Stimulated activated CD8-positive, alpha-beta memory T cell treated with anti-CD3 and anti-CD28 coated beads, Interleukin-15, amount 100 ng/mL, for 1 hour (primary cell): ENCODE results near the gene LRRC8E.

Experiments used
- DNase-seq: peaks from one replicate; pipeline ENCODE4 v3.0.0-alpha.2; 2020; ENCODE audit warnings: low read depth

Gene LRRC8E

DNA sequence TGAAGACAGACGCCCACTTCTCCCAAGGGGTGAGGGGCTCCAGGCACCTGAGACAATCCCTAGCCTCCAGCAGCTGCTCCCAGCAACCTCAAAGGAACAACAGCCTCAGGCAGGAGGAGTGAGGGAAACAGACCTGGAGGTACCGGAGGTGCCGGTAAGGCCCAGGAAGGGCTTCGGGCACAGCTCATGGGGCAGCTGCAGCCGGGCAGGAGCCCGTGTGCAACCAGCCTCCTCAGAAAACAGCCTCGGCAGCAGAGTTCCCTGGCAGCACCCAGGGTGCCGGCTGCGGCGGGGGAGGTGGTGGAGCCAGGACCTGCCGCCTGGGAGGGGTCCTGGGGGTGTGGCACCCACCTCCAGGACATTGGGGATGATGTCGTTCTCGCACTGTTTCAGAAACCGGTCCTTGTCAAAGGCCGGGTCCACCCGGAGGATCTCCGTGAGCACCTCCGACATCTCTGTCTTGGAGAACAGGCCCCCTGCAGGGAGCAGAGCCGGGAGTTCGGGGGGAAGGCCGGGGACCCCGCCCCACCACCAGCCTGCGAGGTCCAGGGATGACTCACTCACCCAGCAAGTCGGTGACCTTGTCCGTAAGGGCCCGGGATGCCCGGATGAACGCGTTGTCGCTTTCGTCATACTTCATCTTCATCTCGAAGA, 44.1 kb downstream of the LRRC8E start:
- DNase-seq: no peak

DNA sequence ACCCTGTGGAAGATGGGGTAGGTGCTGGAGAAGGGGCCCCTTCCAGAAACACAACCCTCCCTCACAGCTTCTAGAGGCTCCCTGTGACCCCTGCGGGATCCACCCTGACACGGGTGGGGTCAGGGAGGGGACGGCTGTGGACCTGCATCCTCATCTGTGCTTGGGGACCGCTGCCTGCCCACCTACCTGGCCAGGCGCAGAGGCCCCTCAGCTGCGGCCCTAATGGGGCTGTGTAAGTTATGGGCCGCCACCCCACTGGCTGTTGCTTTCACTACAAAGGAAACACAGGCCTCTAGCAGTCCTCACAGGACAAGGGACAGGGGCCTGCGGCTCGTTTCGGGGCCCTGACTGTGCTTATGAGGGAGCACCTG, 44.6 kb downstream of the LRRC8E start:
- no peak for DNase-seq

DNA sequence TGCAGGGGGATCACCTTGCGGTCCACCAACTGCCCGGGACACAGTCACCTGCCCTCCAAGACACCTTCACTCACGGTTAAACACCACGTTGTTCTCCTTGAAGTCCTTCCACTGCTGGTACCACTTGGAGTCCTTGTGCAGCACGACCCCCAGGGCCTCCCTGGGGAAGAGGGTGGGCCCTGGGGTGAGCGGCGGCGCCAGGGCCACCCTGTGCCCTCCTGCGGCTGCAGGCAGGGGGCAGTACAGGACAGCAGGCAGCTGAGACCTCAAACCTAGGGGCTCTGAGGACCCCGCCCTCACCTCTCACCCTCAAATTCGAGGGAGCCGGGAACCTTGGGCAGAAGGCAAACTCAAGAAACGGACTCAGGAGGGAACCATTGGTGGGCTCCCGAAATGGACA, 45.1 kb downstream of the LRRC8E start:
- DNase-seq: no peak

DNA sequence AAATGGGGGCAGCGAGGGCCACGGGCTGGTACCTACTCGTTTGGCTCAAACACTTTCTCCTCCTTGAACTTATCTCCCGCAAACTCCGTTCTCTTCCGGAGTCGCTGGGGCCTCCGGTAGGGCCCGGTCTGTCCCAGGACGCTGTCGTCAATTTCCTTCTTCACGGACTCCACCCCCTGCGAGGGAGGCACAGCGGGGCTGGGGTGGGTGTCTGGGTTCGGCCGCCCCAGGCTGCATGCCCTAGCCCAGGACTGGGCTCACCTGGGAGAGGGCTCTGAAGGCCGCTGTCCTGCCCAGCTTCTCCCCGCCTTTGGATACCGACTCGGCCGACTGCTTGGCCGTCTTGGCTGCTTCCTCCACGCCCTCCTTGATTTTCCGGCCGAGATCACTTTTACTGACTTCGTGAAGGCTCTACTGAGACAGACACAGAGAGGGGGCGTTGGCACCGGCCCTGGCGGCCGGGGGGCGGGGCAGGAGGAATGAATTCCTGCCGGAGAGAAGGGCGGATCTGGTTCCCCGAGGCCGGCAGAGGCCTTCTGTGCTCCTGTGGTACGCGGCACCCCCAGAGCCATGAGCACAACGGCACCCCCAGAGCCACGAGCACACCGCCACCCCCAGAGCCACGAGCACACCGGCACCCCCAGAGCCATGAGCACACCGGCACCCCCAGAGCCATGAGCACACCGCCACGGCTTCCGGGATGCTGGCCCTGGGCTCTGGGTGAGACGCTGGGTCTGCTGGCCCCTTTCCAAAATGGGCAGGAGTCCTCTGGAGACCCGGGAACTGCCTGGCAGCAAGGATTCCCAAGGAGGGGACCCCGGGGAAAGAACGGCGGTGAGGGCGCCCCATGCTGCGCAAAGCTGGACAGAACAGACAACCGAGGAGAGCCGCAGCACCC, 45.8 kb downstream of the LRRC8E start:
- DNase-seq: no peak

DNA sequence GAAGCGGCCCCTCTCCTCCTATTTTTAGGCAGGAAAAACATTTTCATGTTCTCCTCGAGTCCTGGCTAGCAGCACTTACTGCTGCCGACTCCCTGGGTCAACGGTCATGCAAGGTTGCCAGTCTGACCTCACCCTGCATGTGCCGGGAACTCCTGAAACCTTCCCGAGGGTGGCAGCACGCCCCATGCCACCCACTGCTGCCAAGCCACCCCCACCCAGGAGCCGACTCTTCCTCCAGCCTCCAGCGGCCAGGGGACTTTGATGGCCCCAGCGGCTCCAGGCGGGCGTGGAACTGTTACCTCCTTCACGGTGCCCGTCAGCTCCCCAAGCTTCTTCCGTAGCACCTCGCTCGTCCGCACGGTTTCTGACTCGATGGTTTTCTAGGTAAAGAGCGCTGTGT, 46.5 kb downstream of the LRRC8E start:
- DNase-seq: no peak

DNA sequence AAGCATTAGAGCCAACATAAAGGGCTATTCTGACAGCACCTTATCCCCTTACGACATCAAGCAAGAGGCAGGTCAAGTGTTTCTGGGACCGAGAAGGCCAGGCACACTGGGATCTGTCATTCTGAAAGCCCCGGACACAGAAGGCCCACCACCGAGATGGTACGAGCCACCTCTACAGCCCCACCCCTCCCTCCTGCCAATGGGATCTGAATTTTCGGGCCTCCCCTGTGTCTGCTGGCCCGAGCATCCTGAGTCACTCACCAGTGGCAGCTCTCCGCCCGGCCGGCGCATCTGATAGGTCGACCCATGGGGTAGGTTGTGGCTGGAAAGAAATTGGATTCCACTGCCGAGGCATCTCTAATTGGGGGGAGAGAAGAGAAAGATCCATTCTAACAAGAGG, 52.5 kb downstream of the LRRC8E start:
- no peak for DNase-seq

DNA sequence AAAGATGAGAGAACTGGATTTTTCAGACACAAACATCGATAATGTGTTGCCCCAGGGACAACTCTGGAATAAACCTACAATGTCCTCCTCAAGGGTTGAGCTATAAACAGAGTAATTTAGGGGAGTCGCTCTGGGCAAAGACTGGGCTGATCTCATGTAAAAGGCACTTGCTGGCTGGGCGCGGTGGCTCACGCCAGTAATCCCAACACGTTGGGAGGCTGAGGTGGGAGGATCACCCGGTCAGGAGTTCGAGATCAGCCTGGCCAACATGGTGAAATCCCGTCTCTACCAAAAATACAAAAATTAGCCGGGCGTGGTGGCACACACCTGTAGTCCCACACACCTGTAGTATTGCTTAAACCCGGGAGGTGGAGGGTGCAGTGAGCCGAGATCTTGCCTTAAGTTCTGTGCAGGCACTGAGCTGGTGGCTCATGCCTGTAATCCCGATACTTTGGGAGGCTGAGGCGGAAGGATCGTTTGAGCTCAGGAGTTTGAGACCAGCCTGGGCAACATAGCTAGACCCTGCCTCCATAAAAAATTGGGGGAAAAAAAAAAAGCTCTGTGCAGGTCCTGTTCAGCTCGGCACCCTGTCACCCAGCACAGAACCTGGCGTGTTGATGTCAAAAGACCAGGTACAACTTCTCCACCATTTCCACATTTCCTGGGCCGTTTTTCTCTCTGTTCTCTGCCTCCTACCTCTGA, 53.7 kb downstream of the LRRC8E start:
- no peak for DNase-seq

DNA sequence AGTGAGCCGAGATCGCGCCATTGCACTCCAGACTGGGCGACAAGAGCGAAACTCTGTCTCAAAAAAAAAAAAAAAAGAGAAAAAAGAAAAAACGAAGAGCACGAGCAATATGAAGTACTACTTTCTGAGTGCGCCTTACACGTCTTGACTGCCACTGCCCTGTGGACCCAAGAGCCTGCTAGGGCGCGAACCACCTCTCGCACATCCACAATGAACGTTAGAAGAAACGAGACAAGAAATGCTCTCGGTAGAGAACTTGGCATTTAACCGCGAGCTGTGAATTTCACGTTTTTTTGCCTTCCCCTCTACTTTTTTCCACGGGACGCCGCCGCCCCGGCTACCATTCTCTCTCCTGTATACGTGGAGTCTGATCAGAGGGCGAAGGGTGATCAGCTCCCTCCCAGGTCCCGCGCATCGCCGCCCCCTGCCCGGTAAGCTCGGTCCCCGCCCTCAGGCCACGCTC, 54.7 kb downstream of the LRRC8E start:
- DNase-seq: no peak

DNA sequence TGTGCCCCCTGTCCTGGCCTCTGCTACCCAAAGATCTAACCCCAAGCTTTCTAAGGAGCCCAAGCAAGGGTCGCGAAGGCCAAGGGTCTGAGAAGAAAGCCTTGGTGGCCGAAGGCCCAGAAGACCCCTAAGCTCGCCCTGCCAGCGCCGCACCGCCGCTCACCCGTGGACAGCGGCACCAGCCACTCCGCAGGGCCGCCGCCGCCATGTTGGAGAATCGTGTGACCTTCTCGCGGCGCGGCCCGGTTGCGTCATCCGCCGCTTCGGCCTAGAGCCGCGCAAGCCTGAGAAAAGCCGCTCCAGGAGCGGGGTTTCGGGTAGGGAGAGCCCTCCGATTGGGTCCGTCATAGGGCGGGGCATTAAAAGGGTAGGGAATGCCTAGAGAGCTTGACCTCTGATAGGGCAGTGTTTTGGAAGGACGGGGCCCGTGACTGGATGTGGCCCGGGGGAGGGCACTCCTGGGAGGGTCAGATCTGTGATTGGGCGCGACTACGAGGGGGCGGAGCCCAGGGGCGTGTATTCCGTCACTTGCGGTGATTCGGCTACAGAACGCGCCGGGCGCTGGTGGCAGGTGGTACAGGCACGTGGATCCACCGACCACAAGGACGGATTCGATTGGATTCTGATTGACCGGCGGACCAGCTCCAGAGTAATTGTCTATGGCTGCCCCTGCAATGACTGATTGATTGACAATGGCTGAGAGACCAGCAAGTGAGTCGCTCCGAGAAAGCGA, 55.3 kb downstream of the LRRC8E start, which contains the start of gene TIMM44:
TIMM44 (minus strand) TSS at position 223 of the 733 bp plus-strand sequence; CDS start at position 208, 15 bp downstream.
- DNase-seq: peak; percentile 96

DNA sequence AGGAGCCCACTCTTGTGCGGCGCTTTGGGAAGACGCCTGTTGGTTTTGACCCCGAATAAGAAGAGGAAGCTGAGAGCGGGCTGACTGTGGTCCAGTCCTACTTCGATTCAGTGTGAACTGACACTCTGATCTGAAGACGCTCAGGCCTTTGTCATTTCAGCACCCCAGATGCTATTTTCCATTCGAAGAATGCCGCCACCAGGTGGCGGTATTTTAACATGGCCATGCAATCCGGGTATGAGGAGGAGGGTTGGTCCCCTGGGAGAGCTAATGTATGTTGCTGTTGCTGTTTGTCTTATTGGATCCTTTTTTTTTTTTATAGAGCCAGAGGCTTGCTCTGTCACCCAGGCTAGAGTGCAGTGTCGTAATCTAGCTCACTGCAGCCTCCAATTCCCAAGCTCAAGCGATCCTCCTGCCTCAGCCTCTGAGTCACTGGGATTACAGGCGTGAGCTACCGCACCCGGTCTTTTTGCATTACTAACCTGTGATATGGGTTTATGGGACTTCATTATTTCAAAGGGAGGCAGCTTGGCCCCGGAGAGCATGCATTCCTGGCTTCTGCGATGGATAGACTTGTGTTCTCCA, 56.0 kb downstream of the LRRC8E start:
- peak; percentile 74 for DNase-seq

DNA sequence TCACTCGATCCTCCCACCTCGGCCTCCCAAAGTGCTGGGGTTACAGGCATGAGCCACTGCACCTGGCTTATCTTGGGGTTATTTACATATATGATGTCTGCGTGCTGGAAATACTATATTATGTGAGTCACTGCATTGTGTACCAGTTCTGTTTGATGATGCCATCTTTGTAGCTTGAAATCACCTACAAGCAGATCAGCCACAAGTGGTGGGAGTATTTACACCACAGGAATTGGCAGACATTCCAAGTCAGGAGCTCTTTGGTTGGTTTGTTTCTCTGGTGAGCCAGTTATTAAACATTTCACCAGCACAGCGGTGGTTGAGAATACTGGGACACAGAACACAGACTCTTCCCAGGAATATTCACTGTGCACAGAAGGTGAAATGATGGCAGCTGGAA, 59.6 kb downstream of the LRRC8E start:
- no peak for DNase-seq
